H1 (cell line): Measurements from ENCODE around the gene MYL5. TPM values are rescaled to one million over a fixed set of nuclear protein-coding genes. Genes with fewer than 3 reads are reported as not detected.

Source experiments
- CTCF ChIA-PET: fragments of 300-600 bp; sonication (Branson Sonifier 250); formaldehyde crosslinking; loops from one replicate; lab custom pipeline; 2021; ENCODE audit not compliant: partially characterized antibody; lab: Charles Lee
- POLR2A ChIA-PET: fragments of 300-600 bp; sonication (Branson Sonifier 250); formaldehyde crosslinking; loops from one replicate; lab custom pipeline; 2021; ENCODE audit warnings: inconsistent platforms; ENCODE audit not compliant: partially characterized antibody; lab: Charles Lee
- DNase-seq, 2 experiments: peaks; one replicate each; pipeline versions ENCODE4 v3.0.0 to v3.0.0-alpha.2; 2010 to 2022; ENCODE audit warnings: low spot score in 2 of 2, low read depth in 1 of 2, mixed read lengths in 1 of 2
- FAIRE-seq: peaks from 2 replicates; lab custom pipeline; 2011; peaks lifted over from hg19 to GRCh38; lab: Jason Lieb, UNC
- H2AFZ ChIP-seq: 2 replicates; pipeline ENCODE4 v1.8.1; 2012; ENCODE audit warnings: low read length, inconsistent platforms
- H2AK5ac ChIP-seq: 2 replicates; pipeline ENCODE4 v1.6.1; 2013; ENCODE audit warnings: low read depth, low read length
- H2BK120ac ChIP-seq: replicated peaks from 2 replicates; pipeline ENCODE3; 2013; ENCODE audit warnings: low read depth, low read length, inconsistent platforms
- H2BK12ac ChIP-seq: 2 replicates; pipeline ENCODE4 v1.6.1; 2013; ENCODE audit warnings: low read depth, low read length
- H2BK15ac ChIP-seq: 2 replicates; pipeline ENCODE4 v1.6.1; 2013; ENCODE audit warnings: low read length
- H2BK20ac ChIP-seq: 2 replicates; pipeline ENCODE4 v1.6.1; 2013; ENCODE audit warnings: low read length
- H2BK5ac ChIP-seq: 2 replicates; pipeline ENCODE4 v1.6.1; 2013; ENCODE audit warnings: low read depth, low read length
- H3K14ac ChIP-seq: 2 replicates; pipeline ENCODE4 v1.6.1; 2013; ENCODE audit warnings: inconsistent platforms; ENCODE audit not compliant: insufficient read length
- H3K18ac ChIP-seq: 2 replicates; pipeline ENCODE4 v1.6.1; 2013; ENCODE audit warnings: low read length; ENCODE audit errors: extremely low read depth
- H3K23ac ChIP-seq: 2 replicates; pipeline ENCODE4 v1.6.1; 2013; ENCODE audit warnings: inconsistent platforms; ENCODE audit not compliant: insufficient read length
- H3K23me2 ChIP-seq: 2 replicates; pipeline ENCODE4 v1.6.1; 2013; ENCODE audit warnings: low read depth, low read length
- H3K27ac ChIP-seq: 2 replicates; pipeline ENCODE4 v1.6.1; 2011; ENCODE audit warnings: low read depth, low read length, inconsistent platforms
- H3K27me3 ChIP-seq, 4 experiments: replicated peaks in 1 of 4; 1 replicate in 1 of 4; 2 replicates in 3 of 4; pipeline versions ENCODE4 v1.6.1 to v1.8.1; 2011 to 2013; ENCODE audit warnings: low read length in 3 of 4, mild to moderate bottlenecking in 3 of 4, inconsistent platforms in 2 of 4, mixed read lengths in 2 of 4, moderate library complexity in 1 of 4; ENCODE audit not compliant: control insufficient read depth in 3 of 4, insufficient read depth in 3 of 4; ENCODE audit errors: extremely low read depth in 1 of 4
- H3K36me3 ChIP-seq, 4 experiments: 2 replicates each; pipeline versions ENCODE4 v1.6.1 to v1.8.1; 2011 to 2013; ENCODE audit warnings: mild to moderate bottlenecking in 4 of 4, low read length in 3 of 4, moderate library complexity in 2 of 4, control low read depth in 1 of 4, inconsistent platforms in 1 of 4; ENCODE audit not compliant: insufficient read depth in 4 of 4, control insufficient read depth in 2 of 4
- H3K4ac ChIP-seq: replicated peaks from 2 replicates; pipeline ENCODE3; 2013; ENCODE audit warnings: low read length, low read depth, mixed read lengths, inconsistent platforms; ENCODE audit not compliant: insufficient read length
- H3K4me1 ChIP-seq, 4 experiments: replicated peaks in 1 of 4; 1 replicate in 1 of 4; 2 replicates in 3 of 4; pipeline versions ENCODE4 v1.6.1 to v1.8.1; 2011 to 2013; ENCODE audit warnings: low read length in 3 of 4, inconsistent platforms in 2 of 4, mixed read lengths in 1 of 4; ENCODE audit not compliant: insufficient read depth in 4 of 4, control insufficient read depth in 3 of 4
- H3K4me2 ChIP-seq, 2 experiments: 2 replicates each; pipeline versions ENCODE4 v1.6.1 to v1.8.1; 2011 to 2013; ENCODE audit warnings: low read depth in 2 of 2, low read length in 2 of 2, control low read depth in 1 of 2, inconsistent platforms in 1 of 2, mild to moderate bottlenecking in 1 of 2; ENCODE audit not compliant: insufficient read depth in 1 of 2
- H3K4me3 ChIP-seq, 4 experiments: fragments of 200-600, 300-600 bp in 1 of 4; sonication (generic), shearing (Covaris generic), sonication (Bioruptor Twin) in 1 of 4; 2 replicates each; pipeline versions ENCODE4 v1.5.1 to v1.8.1; 2011 to 2016; ENCODE audit warnings: low read length in 4 of 4, low read depth in 3 of 4, control low read depth in 2 of 4, inconsistent platforms in 2 of 4, mild to moderate bottlenecking in 2 of 4, mixed read lengths in 1 of 4, moderate library complexity in 1 of 4; ENCODE audit not compliant: insufficient read depth in 2 of 4; ENCODE audit errors: extremely low read depth in 1 of 4
- H3K56ac ChIP-seq: replicated peaks from 2 replicates; pipeline ENCODE3; 2013; ENCODE audit warnings: low read depth, mild to moderate bottlenecking, mixed read lengths, low read length, inconsistent platforms; ENCODE audit not compliant: insufficient read length
- H3K79me1 ChIP-seq: 2 replicates; pipeline ENCODE4 v1.6.1; 2013; ENCODE audit warnings: low read depth, low read length, control low read depth
- H3K79me2 ChIP-seq, 2 experiments: 2 replicates each; pipeline versions ENCODE4 v1.6.1 to v1.8.1; 2012 to 2013; ENCODE audit warnings: low read length in 2 of 2, mild to moderate bottlenecking in 2 of 2, inconsistent platforms in 1 of 2; ENCODE audit not compliant: insufficient read depth in 2 of 2, control insufficient read depth in 1 of 2
- H3K9ac ChIP-seq, 4 experiments: replicated peaks in 1 of 4; 1 replicate in 1 of 4; 2 replicates in 3 of 4; pipeline versions ENCODE4 v1.6.1 to v1.8.1; 2011 to 2013; ENCODE audit warnings: low read depth in 3 of 4, low read length in 3 of 4, control low read depth in 2 of 4, mild to moderate bottlenecking in 2 of 4, moderate library complexity in 2 of 4, inconsistent platforms in 1 of 4; ENCODE audit errors: extremely low read depth in 1 of 4
- H3K9me3 ChIP-seq, 2 experiments: 2 replicates each; pipeline versions ENCODE4 v1.6.1 to v1.8.1; 2012 to 2013; ENCODE audit warnings: mild to moderate bottlenecking in 2 of 2, moderate library complexity in 2 of 2, control low read depth in 1 of 2, inconsistent platforms in 1 of 2, low read depth in 1 of 2, low read length in 1 of 2, mixed read lengths in 1 of 2; ENCODE audit not compliant: insufficient read depth in 2 of 2
- H4K20me1 ChIP-seq, 2 experiments: replicated peaks in 1 of 2; 2 replicates each; pipeline versions ENCODE3 to v1.8.1; 2011 to 2013; ENCODE audit warnings: inconsistent platforms in 2 of 2, low read length in 2 of 2, mild to moderate bottlenecking in 1 of 2; ENCODE audit not compliant: insufficient read depth in 2 of 2, control insufficient read depth in 1 of 2
- H4K5ac ChIP-seq: 2 replicates; pipeline ENCODE4 v1.6.1; 2013; ENCODE audit warnings: low read length, low read depth, mixed read lengths, inconsistent platforms; ENCODE audit not compliant: insufficient read length
- H4K8ac ChIP-seq: 2 replicates; pipeline ENCODE4 v1.8.0; 2013; ENCODE audit warnings: mild to moderate bottlenecking, moderate library complexity, low read length, inconsistent platforms; ENCODE audit not compliant: insufficient read depth; ENCODE audit errors: extremely low read depth
- H4K91ac ChIP-seq: replicated peaks from 2 replicates; pipeline ENCODE3; 2013; ENCODE audit warnings: low read length, mixed read lengths, inconsistent platforms; ENCODE audit not compliant: insufficient read length
- POLR2A ChIP-seq, 2 experiments: IDR thresholded peaks; 1 replicate in 1 of 2; 2 replicates in 1 of 2; pipeline ENCODE4 v1.6.1; 2011; ENCODE audit warnings: low read depth in 2 of 2, low read length in 2 of 2, mild to moderate bottlenecking in 2 of 2; ENCODE audit errors: control extremely low read depth in 1 of 2
- SAP30 ChIP-seq: fragments of 300-600 bp; sonication (generic); IDR thresholded peaks from 2 replicates; pipeline ENCODE4 v1.7.1; 2012; ENCODE audit warnings: low read length, moderate library complexity, mild to moderate bottlenecking, inconsistent platforms; ENCODE audit not compliant: insufficient read depth, insufficient replicate concordance
- WGBS, 2 experiments: shearing (Covaris generic) in 1 of 2; methylation state at CpG; one replicate each; pipeline versions ENCODE4 v1.1.6 to v1.1.7; 2013 to 2015; ENCODE audit warnings: low lambda C conversion rate in 2 of 2, mixed read lengths in 2 of 2, inconsistent platforms in 1 of 2, low coverage in 1 of 2, missing lambda C conversion rate in 1 of 2; ENCODE audit not compliant: insufficient replicate concordance in 2 of 2, insufficient coverage in 1 of 2, insufficient read length in 1 of 2; ENCODE audit errors: extremely low coverage in 1 of 2, missing lambda C conversion rate in 1 of 2; 5-methylcytosine and 5-hydroxymethylcytosine counted together
- polyA plus RNA-seq, 7 experiments: library from polyadenylated mRNA; depleted of rRNA in 3 of 7; stranded (reverse) in 5 of 7; unstranded in 2 of 7; fragments of >200 nt in 5 of 7; fragments of 200-250 nt in 2 of 7; gene quantifications; 1 replicate in 5 of 7; 2 replicates in 1 of 7; 4 replicates in 1 of 7; pipeline versions ENCODE4 v1.2.1 to v1.2.3, GENCODE V29; 2011 to 2013; ENCODE audit warnings: missing spikeins in 2 of 7, mixed read lengths in 2 of 7
- total RNA-seq: library from RNA; stranded (reverse); fragmentation: NEBNext Ultra II Directional; extraction: Animal tissue kit (Norgen Biotek cat#: 25700); gene quantifications from 2 replicates; pipeline ENCODE4 v1.2.1, GENCODE V29; 2021

MYL5 gene
- total and polyA plus RNA-seq, 2 of the 8 experiments (the other 6 are each of a cell fraction or from before 2014, with no cell fraction given) = 5.7 to 6.8 TPM

- WGBS, 2 experiments = 89% methylated on average over 3 of the region's 3 CpGs; no CpG with 5 or more reads in 1 of the 2 experiments
- no peaks in the 10 kb centered on the region for H3K9me3 ChIP-seq
- no peak overlapping the region for H3K4ac ChIP-seq
- peaks cover 3 to 7% of the 10 kb centered on the region in 2 experiments for H4K20me1 ChIP-seq
- peaks cover 0 to 7% of the 10 kb centered on the region in 2 experiments; a peak in 2 of 4 replicates for H3K79me2 ChIP-seq
- no peak overlapping the region for H2BK15ac ChIP-seq
- H4K5ac ChIP-seq = no peak overlapping the region
- TF ChIP-seq POLR2A (IDR thresholded peaks at IDR 0.05; ENCODE audit: control extremely low read depth in 1 of 2, low read depth in 2 of 2, low read length in 2 of 2) = peak in 1 of 2 experiments; percentile 28; a peak in 1 of 3 replicates
- no peak for TF ChIP-seq SAP30
- TF ChIP-seq, all 59 proteins: peak for 1
- Histone ChIP-seq H3K4me3 (no peak overlapping the region), H3K4me2 (no peak overlapping the region), H2BK12ac (no peak overlapping the region), H3K36me3 (peaks cover 8 to 25% (median 13%) of the 10 kb centered on the region in 4 experiments), H3K4me1 (peaks cover 2 to 5% (median 4%) of the 10 kb centered on the region in 4 experiments; a peak in 6 of 7 replicates), H4K8ac (no peak overlapping the region), H2BK5ac (no peak overlapping the region), H3K56ac (no peak overlapping the region), H2BK20ac (no peak overlapping the region), H3K23ac (no peak overlapping the region), H3K18ac (no peak overlapping the region), H2BK120ac (no peak overlapping the region), H2AK5ac (no peak overlapping the region), H3K27me3 (no peaks in the 10 kb centered on the region), H3K9ac (no peak overlapping the region), H3K14ac (no peak overlapping the region), H3K23me2 (peaks cover 12% of the 10 kb centered on the region; the same call in 1 of the 2 replicates), H3K79me1 (peaks cover 7% of the 10 kb centered on the region; the same call in 1 of the 2 replicates), H4K91ac (no peak overlapping the region), H3K27ac (no peak overlapping the region), H2AFZ (no peak overlapping the region)
- ChIA-PET CTCF (interaction anchor here (0.9 to 2.8 kb wide), 3 partner anchors 12 to 69 kb away, joined by 3 to 11 read pairs (median 4); partner anchors contain the start of gene PDE6B), POLR2A (interaction anchor here (1.1 to 4.6 kb wide), 6 partner anchors 8 to 69 kb away, joined by 3 to 53 read pairs (median 8); no protein-coding TSS in a partner anchor)
- FAIRE-seq (no peak), DNase-seq (no peak)
Measured at GRCh38 chr4:671769-672168, 2.6 kb upstream of the MYL5 start.
